ENCODE results near the gene EEF1G. TPM values are rescaled to one million over a fixed set of nuclear protein-coding genes. Genes with fewer than 3 reads are reported as not detected.
"Not testable (repeated sequence)": the region's sequence is repeated elsewhere in the genome, so short reads cannot be mapped to it uniquely, and the experiment has no call there.

EEF1G gene, protein sequence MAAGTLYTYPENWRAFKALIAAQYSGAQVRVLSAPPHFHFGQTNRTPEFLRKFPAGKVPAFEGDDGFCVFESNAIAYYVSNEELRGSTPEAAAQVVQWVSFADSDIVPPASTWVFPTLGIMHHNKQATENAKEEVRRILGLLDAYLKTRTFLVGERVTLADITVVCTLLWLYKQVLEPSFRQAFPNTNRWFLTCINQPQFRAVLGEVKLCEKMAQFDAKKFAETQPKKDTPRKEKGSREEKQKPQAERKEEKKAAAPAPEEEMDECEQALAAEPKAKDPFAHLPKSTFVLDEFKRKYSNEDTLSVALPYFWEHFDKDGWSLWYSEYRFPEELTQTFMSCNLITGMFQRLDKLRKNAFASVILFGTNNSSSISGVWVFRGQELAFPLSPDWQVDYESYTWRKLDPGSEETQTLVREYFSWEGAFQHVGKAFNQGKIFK
- 1,931 and 1,938 TPM in 2 replicates for total RNA-seq
- long read RNA-seq, transcript EEF1G-203 (9 exons, 2,496 nt): minor isoform, 207 of 12,556 reads
- long read RNA-seq, transcript EEF1G-201 (10 exons, 1,523 nt): major isoform, 12,268 of 12,556 reads
- long read RNA-seq, partial matches to known transcripts: 18 of 12,556 reads
- long read RNA-seq, other reads (novel, unspliced or antisense): 63 of 12,556 reads

- peak; percentile 95 for DNase-seq (ENCODE audit: low spot score, unreplicated experiment)
- H3K4me1 Mint-ChIP-seq (ENCODE audit: low read depth): peaks cover 33% of the 10 kb centered on the region
- peaks cover 27% of the 10 kb centered on the region for H3K36me3 Mint-ChIP-seq (ENCODE audit: insufficient read depth)
- no peaks in the 10 kb centered on the region for H3K9me3 Mint-ChIP-seq (ENCODE audit: low read depth)
- TF ChIP-seq, protein P1, sequence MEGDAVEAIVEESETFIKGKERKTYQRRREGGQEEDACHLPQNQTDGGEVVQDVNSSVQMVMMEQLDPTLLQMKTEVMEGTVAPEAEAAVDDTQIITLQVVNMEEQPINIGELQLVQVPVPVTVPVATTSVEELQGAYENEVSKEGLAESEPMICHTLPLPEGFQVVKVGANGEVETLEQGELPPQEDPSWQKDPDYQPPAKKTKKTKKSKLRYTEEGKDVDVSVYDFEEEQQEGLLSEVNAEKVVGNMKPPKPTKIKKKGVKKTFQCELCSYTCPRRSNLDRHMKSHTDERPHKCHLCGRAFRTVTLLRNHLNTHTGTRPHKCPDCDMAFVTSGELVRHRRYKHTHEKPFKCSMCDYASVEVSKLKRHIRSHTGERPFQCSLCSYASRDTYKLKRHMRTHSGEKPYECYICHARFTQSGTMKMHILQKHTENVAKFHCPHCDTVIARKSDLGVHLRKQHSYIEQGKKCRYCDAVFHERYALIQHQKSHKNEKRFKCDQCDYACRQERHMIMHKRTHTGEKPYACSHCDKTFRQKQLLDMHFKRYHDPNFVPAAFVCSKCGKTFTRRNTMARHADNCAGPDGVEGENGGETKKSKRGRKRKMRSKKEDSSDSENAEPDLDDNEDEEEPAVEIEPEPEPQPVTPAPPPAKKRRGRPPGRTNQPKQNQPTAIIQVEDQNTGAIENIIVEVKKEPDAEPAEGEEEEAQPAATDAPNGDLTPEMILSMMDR (IDR thresholded peaks at IDR 0.05; ENCODE audit: unreplicated experiment): no peak
- peak within 1 kb of the TSS; percentile 99 for H3K27ac Mint-ChIP-seq
- no peaks in the 10 kb centered on the region for H3K27me3 Mint-ChIP-seq
- H3K4me3 Mint-ChIP-seq (ENCODE audit: low read depth): peak within 1 kb of the TSS; percentile 99
Measured at GRCh38 chr11:62573592-62574362, at the start of gene EEF1G. Gene EEF1G, minus strand, starts transcription at chr11:62573891. Its CDS starts 49 bp downstream, at chr11:62573842.

- Mint-ChIP-seq H3K9me3 (ENCODE audit: low read depth) (no peaks in the 10 kb centered on the region), H3K4me1 (ENCODE audit: low read depth) (peaks cover 13% of the 10 kb centered on the region), H3K4me3 (ENCODE audit: low read depth) (peak overlapping the region; percentile 93), H3K27me3 (no peaks in the 10 kb centered on the region), H3K27ac (peak overlapping the region; percentile 98), H3K36me3 (ENCODE audit: insufficient read depth) (peaks cover 12% of the 10 kb centered on the region)
- no peak for DNase-seq (ENCODE audit: low spot score, unreplicated experiment)
- TF ChIP-seq, protein P1 (IDR thresholded peaks at IDR 0.05; ENCODE audit: unreplicated experiment): no peak
Measured at GRCh38 chr11:62622476-62623089, 48.9 kb upstream of the EEF1G start.

DNA sequence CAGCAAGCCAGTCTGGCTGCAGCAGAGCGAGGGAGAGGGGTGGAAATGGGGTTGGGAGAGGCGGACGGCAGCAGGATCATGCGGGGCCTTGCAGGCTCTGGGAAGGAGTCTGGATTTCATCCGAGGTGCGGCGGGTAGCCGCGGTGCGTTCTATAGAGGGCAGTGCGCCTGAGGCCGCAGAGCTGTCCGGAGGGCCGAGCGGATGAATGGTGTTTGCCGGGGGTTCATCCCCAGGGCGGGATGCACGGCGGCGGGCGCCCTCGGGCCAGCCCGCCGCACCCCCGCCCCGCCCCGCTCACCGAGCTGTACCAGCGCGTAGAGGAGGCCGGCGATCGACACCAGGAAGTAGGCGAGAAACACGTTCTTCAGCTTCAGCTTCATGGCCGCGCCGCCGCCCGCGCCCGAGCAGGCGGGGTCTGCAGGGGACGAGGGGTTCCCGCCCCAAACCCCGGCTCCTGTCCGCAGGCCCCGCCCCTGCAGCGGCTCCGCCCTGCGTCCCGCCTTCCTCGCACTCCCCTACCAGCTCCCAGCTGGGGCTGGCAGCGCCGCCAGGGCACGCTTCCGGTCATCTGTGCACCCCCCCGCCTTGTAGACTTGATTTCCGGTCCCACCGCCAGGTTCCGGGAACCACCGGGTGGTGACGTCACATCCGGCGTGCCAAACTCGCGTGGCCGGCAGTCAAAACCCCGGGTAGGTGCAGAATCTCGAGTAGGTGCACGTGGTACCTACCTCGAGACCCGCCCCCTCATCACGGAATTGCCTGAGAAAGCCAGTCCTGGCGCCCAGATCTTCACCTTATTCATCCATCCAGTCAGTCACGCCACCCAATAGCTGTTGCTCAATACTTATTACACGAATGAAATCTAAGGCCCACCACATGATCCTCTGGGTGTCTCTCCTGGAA, 48.1 kb upstream of the EEF1G start, which contains the start of gene B3GAT3:
B3GAT3 (minus strand) TSS at position 420 of the 904 bp plus-strand sequence; CDS start at position 381, 39 bp downstream.
- Mint-ChIP-seq H3K27me3 (no peaks in the 10 kb centered on the region), H3K9me3 (ENCODE audit: low read depth) (no peaks in the 10 kb centered on the region), H3K36me3 (ENCODE audit: insufficient read depth) (peaks cover 8% of the 10 kb centered on the region), H3K27ac (peak within 1 kb of the TSS; percentile 98), H3K4me1 (ENCODE audit: low read depth) (peaks cover 13% of the 10 kb centered on the region), H3K4me3 (ENCODE audit: low read depth) (peak within 1 kb of the TSS; percentile 93)
- TF ChIP-seq, protein P1 (IDR thresholded peaks at IDR 0.05; ENCODE audit: unreplicated experiment): peak; percentile 11
- peak; percentile 97 for DNase-seq (ENCODE audit: low spot score, unreplicated experiment)

- no peaks in the 10 kb centered on the region for H3K27me3 Mint-ChIP-seq
- peaks cover 13% of the 10 kb centered on the region for H3K4me1 Mint-ChIP-seq (ENCODE audit: low read depth)
- no peak for DNase-seq (ENCODE audit: low spot score, unreplicated experiment)
- TF ChIP-seq, protein P1 (IDR thresholded peaks at IDR 0.05; ENCODE audit: unreplicated experiment): no peak
- H3K9me3 Mint-ChIP-seq (ENCODE audit: low read depth): no peaks in the 10 kb centered on the region
- peak overlapping the region; percentile 94 for H3K27ac Mint-ChIP-seq
- H3K4me3 Mint-ChIP-seq (ENCODE audit: low read depth): peak overlapping the region; percentile 93
- peaks cover 6% of the 10 kb centered on the region for H3K36me3 Mint-ChIP-seq (ENCODE audit: insufficient read depth)
Measured at GRCh38 chr11:62621027-62621566, 47.4 kb upstream of the EEF1G start.

GRCh38 chr11:62616957-62617356, 43.3 kb upstream of the EEF1G start:
- not testable (repeated sequence) for H3K9me3 Mint-ChIP-seq (ENCODE audit: low read depth); H3K27ac Mint-ChIP-seq; DNase-seq (ENCODE audit: low spot score, unreplicated experiment); H3K36me3 Mint-ChIP-seq (ENCODE audit: insufficient read depth); H3K27me3 Mint-ChIP-seq; H3K4me3 Mint-ChIP-seq (ENCODE audit: low read depth)
- peaks cover 10% of the 10 kb centered on the region for H3K4me1 Mint-ChIP-seq (ENCODE audit: low read depth)
